Fibroblast of skin of back (primary cell): Measurements from ENCODE around the gene VWA5B1.

Experiments used
- DNase-seq: peaks from one replicate; pipeline ENCODE4 v3.0.0-alpha.2; 2013

The VWA5B1 gene

GRCh38 chr1:20370698-20371097 lies 80.0 kb downstream of the VWA5B1 start:
- peak; percentile 32 for DNase-seq

GRCh38 chr1:20371411-20371810 lies 80.7 kb downstream of the VWA5B1 start:
- peak; percentile 40 for DNase-seq

GRCh38 chr1:20371883-20372282 lies 81.2 kb downstream of the VWA5B1 start:
- no peak for DNase-seq

GRCh38 chr1:20372676-20373075 lies 82.0 kb downstream of the VWA5B1 start:
- no peak for DNase-seq

- DNase-seq, result no peak
These were observed 82.6 kb downstream of the VWA5B1 start for GRCh38 chr1:20373286-20373685.

GRCh38 chr1:20373764-20374163 lies 83.1 kb downstream of the VWA5B1 start:
- no peak for DNase-seq

- peak; percentile 50 for DNase-seq
These were observed 84.9 kb downstream of the VWA5B1 start for GRCh38 chr1:20375563-20375962.

GRCh38 chr1:20376171-20376570 lies 85.5 kb downstream of the VWA5B1 start:
- DNase-seq, result no peak

GRCh38 chr1:20376880-20377494 lies 86.3 kb downstream of the VWA5B1 start:
- DNase-seq, result peak; percentile 32

- no peak for DNase-seq
These were observed 87.0 kb downstream of the VWA5B1 start for GRCh38 chr1:20377516-20378270.

GRCh38 chr1:20379075-20379474 lies 88.4 kb downstream of the VWA5B1 start:
- no peak for DNase-seq

- no peak for DNase-seq
These were observed 89.5 kb downstream of the VWA5B1 start for GRCh38 chr1:20380175-20380574.

- DNase-seq, result peak; percentile 93
These were observed 90.0 kb downstream of the VWA5B1 start for GRCh38 chr1:20380616-20381035.

- DNase-seq, result no peak
These were observed 90.5 kb downstream of the VWA5B1 start for GRCh38 chr1:20381045-20381641.

- no peak for DNase-seq
These were observed 91.3 kb downstream of the VWA5B1 start for GRCh38 chr1:20381961-20382360.

- no peak for DNase-seq
These were observed 92.0 kb downstream of the VWA5B1 start for GRCh38 chr1:20382711-20383110.

GRCh38 chr1:20383631-20384030 lies 93.0 kb downstream of the VWA5B1 start:
- no peak for DNase-seq

- DNase-seq, result no peak
These were observed 95.0 kb downstream of the VWA5B1 start for GRCh38 chr1:20385630-20386029.

- DNase-seq, result no peak
These were observed 95.8 kb downstream of the VWA5B1 start for GRCh38 chr1:20386323-20387081.

- no peak for DNase-seq
These were observed 98.9 kb downstream of the VWA5B1 start for GRCh38 chr1:20389571-20389970.

GRCh38 chr1:20390589-20391331 lies 100.1 kb downstream of the VWA5B1 start:
- DNase-seq, result no peak

- no peak for DNase-seq
These were observed 104.6 kb downstream of the VWA5B1 start for GRCh38 chr1:20395255-20395654.
